Cardiac muscle cell (in vitro differentiated cells and primary cell): ENCODE data around the gene GABRA6. TPM values are rescaled to one million over a fixed set of nuclear protein-coding genes. Genes with fewer than 3 reads are reported as not detected.

ENCODE experiments used
- DNase-seq, 2 donors: peaks; one replicate each; pipeline versions ENCODE4 v3.0.0 to v3.0.0-alpha.2; 2010 to 2017; ENCODE audit warnings: low read depth in 1 of 2, low spot score in 1 of 2
- H3K27ac ChIP-seq: fragments of 200-600 bp; sonication (generic); 2 replicates; pipeline ENCODE4 v1.5.1; 2016
- H3K27me3 ChIP-seq: fragments of 200-600 bp; sonication (generic); 2 replicates; pipeline ENCODE4 v1.6.0; 2016; ENCODE audit warnings: control low read depth
- H3K36me3 ChIP-seq: fragments of 200-600 bp; sonication (generic); 2 replicates; pipeline ENCODE4 v1.5.1; 2016; ENCODE audit warnings: control low read depth
- H3K4me1 ChIP-seq: fragments of 200-600 bp; sonication (generic); 2 replicates; pipeline ENCODE4 v1.8.1; 2017; ENCODE audit warnings: low read depth, mild to moderate bottlenecking, mixed run types
- H3K4me3 ChIP-seq: fragments of 200-600 bp; sonication (generic); 2 replicates; pipeline ENCODE4 v1.5.1; 2016; ENCODE audit warnings: mild to moderate bottlenecking
- H3K9me3 ChIP-seq: fragments of 200-600 bp; sonication (generic); 2 replicates; pipeline ENCODE4 v1.5.1; 2017; ENCODE audit warnings: low read depth, mild to moderate bottlenecking, control low read depth
- polyA plus RNA-seq: library from polyadenylated mRNA; unstranded; fragments of >200 nt; fragmentation: Nextera tagmentation; extraction: Ambion mirVana; gene quantifications from 2 replicates; pipeline ENCODE4 v1.2.1, GENCODE V29; 2016
- total RNA-seq: library from RNA; depleted of rRNA; stranded (reverse); fragments of >200 nt; gene quantifications from 2 replicates; pipeline ENCODE4 v1.2.3, GENCODE V29; 2016
- TF ChIP-seq, protein P1 (sequence below): IDR thresholded peaks from 2 replicates; pipeline ENCODE4 v1.5.1; 2012; ENCODE audit warnings: low read depth, mild to moderate bottlenecking, low read length

GABRA6 gene
- total and polyA plus RNA-seq, 2 experiments from 2014 or later: not detected

DNA sequence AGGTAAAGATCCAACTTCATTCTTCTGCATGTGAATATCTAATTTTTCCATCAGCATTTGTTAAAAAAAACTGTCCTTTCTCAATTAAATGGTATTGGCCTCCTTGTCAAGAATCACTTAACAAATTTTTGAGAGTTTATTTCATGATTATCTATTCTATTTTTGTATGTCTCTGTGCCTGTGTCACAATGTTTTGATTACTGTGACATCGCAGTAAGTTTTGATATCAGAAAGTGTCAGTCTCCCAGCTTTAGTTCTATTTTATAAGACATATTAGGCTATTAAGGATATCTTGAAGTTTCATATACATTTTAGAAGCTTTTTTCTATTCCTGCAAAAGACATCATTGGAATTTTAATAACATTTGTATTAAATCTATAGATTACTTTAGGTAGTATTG is 33.6 kb downstream of the GABRA6 start:
- no peaks in the 10 kb centered on the region for H3K9me3 ChIP-seq
- H3K27ac ChIP-seq: no peak overlapping the region
- H3K27me3 ChIP-seq: no peaks in the 10 kb centered on the region
- no peaks in the 10 kb centered on the region for H3K4me1 ChIP-seq
- TF ChIP-seq, protein P1, sequence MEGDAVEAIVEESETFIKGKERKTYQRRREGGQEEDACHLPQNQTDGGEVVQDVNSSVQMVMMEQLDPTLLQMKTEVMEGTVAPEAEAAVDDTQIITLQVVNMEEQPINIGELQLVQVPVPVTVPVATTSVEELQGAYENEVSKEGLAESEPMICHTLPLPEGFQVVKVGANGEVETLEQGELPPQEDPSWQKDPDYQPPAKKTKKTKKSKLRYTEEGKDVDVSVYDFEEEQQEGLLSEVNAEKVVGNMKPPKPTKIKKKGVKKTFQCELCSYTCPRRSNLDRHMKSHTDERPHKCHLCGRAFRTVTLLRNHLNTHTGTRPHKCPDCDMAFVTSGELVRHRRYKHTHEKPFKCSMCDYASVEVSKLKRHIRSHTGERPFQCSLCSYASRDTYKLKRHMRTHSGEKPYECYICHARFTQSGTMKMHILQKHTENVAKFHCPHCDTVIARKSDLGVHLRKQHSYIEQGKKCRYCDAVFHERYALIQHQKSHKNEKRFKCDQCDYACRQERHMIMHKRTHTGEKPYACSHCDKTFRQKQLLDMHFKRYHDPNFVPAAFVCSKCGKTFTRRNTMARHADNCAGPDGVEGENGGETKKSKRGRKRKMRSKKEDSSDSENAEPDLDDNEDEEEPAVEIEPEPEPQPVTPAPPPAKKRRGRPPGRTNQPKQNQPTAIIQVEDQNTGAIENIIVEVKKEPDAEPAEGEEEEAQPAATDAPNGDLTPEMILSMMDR: no peak
- no peak overlapping the region for H3K4me3 ChIP-seq
- DNase-seq: no peak
- H3K36me3 ChIP-seq: no peaks in the 10 kb centered on the region

DNA sequence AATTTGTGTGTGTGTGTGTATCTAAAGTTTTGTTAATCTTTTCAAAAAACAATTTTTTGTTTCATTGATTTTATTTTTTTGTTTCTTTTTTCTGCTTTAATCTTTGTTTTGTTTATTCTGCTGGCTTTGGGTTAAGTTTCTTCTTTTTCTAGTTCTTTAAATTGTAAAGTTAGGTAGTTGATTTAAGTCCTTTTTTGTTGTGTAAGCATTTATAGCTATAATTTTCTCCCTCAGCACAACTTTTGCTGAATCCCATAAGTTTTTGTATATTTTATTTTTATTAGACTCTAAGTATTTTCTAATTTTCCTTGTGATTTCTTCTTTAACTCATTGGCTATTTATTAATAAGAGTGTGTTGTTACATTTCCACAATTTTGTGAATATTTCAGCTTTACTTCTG is 34.9 kb downstream of the GABRA6 start:
- Histone ChIP-seq H3K36me3 (no peaks in the 10 kb centered on the region), H3K4me3 (no peak overlapping the region), H3K27ac (no peak overlapping the region), H3K4me1 (no peaks in the 10 kb centered on the region), H3K9me3 (no peaks in the 10 kb centered on the region), H3K27me3 (no peaks in the 10 kb centered on the region)
- DNase-seq: no peak
- TF ChIP-seq, protein P1: no peak

- H3K27me3 ChIP-seq: no peaks in the 10 kb centered on the region
- DNase-seq: no peak
- TF ChIP-seq, protein P1: no peak
- H3K9me3 ChIP-seq: no peaks in the 10 kb centered on the region
- no peak overlapping the region for H3K4me3 ChIP-seq
- H3K4me1 ChIP-seq: no peaks in the 10 kb centered on the region
- no peak overlapping the region for H3K27ac ChIP-seq
- no peaks in the 10 kb centered on the region for H3K36me3 ChIP-seq
Observed at GRCh38 chr5:161734741-161735140, 49.2 kb downstream of the GABRA6 start.

DNA sequence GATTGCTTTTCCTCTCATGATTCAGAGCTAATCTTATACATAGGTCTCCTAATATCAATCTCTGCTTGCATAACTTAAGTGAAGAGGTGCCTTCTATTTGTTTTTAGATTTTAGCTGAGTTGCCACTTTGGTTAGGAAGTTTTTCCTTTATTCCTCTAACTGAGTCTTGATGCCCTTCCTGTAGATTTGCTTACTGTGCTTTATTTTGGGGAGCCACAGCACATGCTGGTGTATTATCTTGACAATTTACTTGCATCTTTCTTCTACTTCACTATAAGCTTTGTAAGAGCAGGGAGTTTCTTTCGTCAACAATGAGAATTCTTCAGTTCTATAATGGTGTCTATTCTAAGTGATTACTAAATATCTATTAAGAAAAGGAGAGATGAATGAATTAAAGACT is 54.9 kb downstream of the GABRA6 start:
- no peak overlapping the region for H3K27ac ChIP-seq
- no peaks in the 10 kb centered on the region for H3K36me3 ChIP-seq
- no peak overlapping the region for H3K4me3 ChIP-seq
- TF ChIP-seq, protein P1: no peak
- H3K9me3 ChIP-seq: no peaks in the 10 kb centered on the region
- DNase-seq: no peak
- H3K27me3 ChIP-seq: no peaks in the 10 kb centered on the region
- no peaks in the 10 kb centered on the region for H3K4me1 ChIP-seq

DNA sequence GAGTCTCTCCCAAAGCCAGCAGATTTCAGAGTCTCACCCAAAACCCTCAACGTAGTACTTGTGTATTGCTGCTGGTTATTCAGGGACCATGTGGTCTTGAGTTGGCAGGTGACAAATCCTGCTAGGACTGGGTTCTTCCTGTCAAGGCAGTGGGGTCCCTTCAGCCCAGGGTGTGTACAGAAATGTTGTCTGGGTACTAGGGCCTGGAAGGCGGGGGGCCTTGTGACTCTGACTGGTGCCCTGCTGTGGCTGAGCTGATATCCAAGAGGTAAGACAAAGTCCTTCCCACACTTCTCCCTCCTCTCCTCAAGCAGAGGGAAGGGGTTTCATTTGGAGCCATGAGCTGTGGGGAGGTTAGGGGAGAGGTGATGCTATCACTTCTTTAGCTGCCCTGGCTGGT is 58.8 kb downstream of the GABRA6 start:
- TF ChIP-seq, protein P1: no peak
- H3K27ac ChIP-seq: no peak overlapping the region

DNA sequence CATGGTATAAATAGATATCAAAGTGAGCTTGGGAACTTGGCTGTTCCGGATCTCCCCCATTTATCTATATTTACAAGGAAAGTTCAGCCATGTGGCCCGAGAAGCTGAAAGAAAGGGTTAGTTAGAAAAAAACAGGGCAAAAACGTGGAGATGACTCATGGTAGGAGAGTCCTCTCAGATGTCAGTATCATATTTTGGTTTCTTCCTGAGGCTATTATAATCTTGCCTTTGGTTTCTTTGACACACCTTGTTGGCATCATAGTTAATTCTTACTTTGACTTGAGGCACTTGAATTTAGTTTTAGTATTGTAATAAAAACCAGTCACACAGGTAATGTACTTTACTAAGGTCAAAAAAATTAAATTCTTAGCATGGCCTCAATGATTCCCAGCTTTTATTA is 59.9 kb downstream of the GABRA6 start:
- no peak overlapping the region for H3K4me3 ChIP-seq

More for the DNA sequence above, 58.8 kb downstream of the GABRA6 start:
- Histone ChIP-seq H3K36me3 (no peaks in the 10 kb centered on the region), H3K9me3 (no peaks in the 10 kb centered on the region), H3K4me3 (no peak overlapping the region), H3K27me3 (no peaks in the 10 kb centered on the region), H3K4me1 (no peaks in the 10 kb centered on the region)
- no peak for DNase-seq

More for the DNA sequence above, 59.9 kb downstream of the GABRA6 start:
- H3K27ac ChIP-seq: no peak overlapping the region
- TF ChIP-seq, protein P1: no peak
- no peak for DNase-seq
- H3K9me3 ChIP-seq: no peaks in the 10 kb centered on the region
- no peaks in the 10 kb centered on the region for H3K27me3 ChIP-seq
- H3K36me3 ChIP-seq: no peaks in the 10 kb centered on the region
- H3K4me1 ChIP-seq: no peaks in the 10 kb centered on the region
